H9 (cell line): ENCODE measurements around the gene FBXO31. TPM values are rescaled to one million over a fixed set of nuclear protein-coding genes. Genes with fewer than 3 reads are reported as not detected.

Experiments
- DNase-seq: peaks from one replicate; pipeline ENCODE4 v3.0.0-alpha.2; 2017
- H2AFZ ChIP-seq: one replicate; pipeline ENCODE4 v1.6.1; 2013; ENCODE audit warnings: mild to moderate bottlenecking, low read length, control low read depth, moderate library complexity
- H2AK5ac ChIP-seq: 2 replicates; pipeline ENCODE4 v1.6.1; 2013; ENCODE audit warnings: low read length, control low read depth, mixed read lengths; ENCODE audit not compliant: insufficient read length
- H2BK120ac ChIP-seq: one replicate; pipeline ENCODE4 v1.6.1; 2013; ENCODE audit warnings: low read depth, mild to moderate bottlenecking, low read length, control low read depth, inconsistent platforms; ENCODE audit not compliant: poor library complexity, severe bottlenecking
- H2BK12ac ChIP-seq: 2 replicates; pipeline ENCODE4 v1.6.1; 2013; ENCODE audit warnings: low read length, control low read depth, mixed read lengths, low read depth; ENCODE audit not compliant: insufficient read length
- H2BK15ac ChIP-seq: 2 replicates; pipeline ENCODE4 v1.6.1; 2013; ENCODE audit warnings: low read depth, low read length, control low read depth
- H2BK20ac ChIP-seq: one replicate; pipeline ENCODE4 v1.6.1; 2013; ENCODE audit warnings: low read depth, mild to moderate bottlenecking, low read length, control low read depth, inconsistent platforms; ENCODE audit not compliant: poor library complexity, severe bottlenecking
- H2BK5ac ChIP-seq: 2 replicates; pipeline ENCODE4 v1.6.1; 2013; ENCODE audit warnings: low read length, control low read depth, mixed read lengths; ENCODE audit not compliant: insufficient read length
- H3K14ac ChIP-seq: 2 replicates; pipeline ENCODE4 v1.6.1; 2013; ENCODE audit warnings: low read length, control low read depth; ENCODE audit not compliant: insufficient read depth
- H3K18ac ChIP-seq: 2 replicates; pipeline ENCODE4 v1.6.1; 2013; ENCODE audit warnings: low read depth, mild to moderate bottlenecking, mixed read lengths, low read length, control low read depth; ENCODE audit not compliant: insufficient read length
- H3K23ac ChIP-seq: 2 replicates; pipeline ENCODE4 v1.6.1; 2013; ENCODE audit warnings: low read length, control low read depth, mixed read lengths, low read depth; ENCODE audit not compliant: insufficient read length
- H3K23me2 ChIP-seq: 2 replicates; pipeline ENCODE4 v1.6.1; 2013; ENCODE audit warnings: low read depth, mild to moderate bottlenecking, mixed read lengths, low read length, control low read depth; ENCODE audit not compliant: insufficient read length, poor library complexity, severe bottlenecking
- H3K27ac ChIP-seq: 2 replicates; pipeline ENCODE4 v1.5.1; 2013; ENCODE audit warnings: low read length, control low read depth, mixed read lengths, low read depth; ENCODE audit not compliant: insufficient read length
- H3K27me3 ChIP-seq: 2 replicates; pipeline ENCODE4 v1.6.1; 2013; ENCODE audit warnings: low read length, control low read depth, inconsistent platforms; ENCODE audit not compliant: insufficient read depth
- H3K4ac ChIP-seq: 2 replicates; pipeline ENCODE4 v1.6.1; 2013; ENCODE audit warnings: low read depth, mild to moderate bottlenecking, control low read depth, inconsistent platforms, low read length, moderate library complexity
- H3K4me1 ChIP-seq: 2 replicates; pipeline ENCODE4 v1.6.1; 2013; ENCODE audit warnings: low read length, control low read depth, inconsistent platforms; ENCODE audit not compliant: insufficient read depth
- H3K4me2 ChIP-seq: 2 replicates; pipeline ENCODE4 v1.6.1; 2013; ENCODE audit warnings: low read length, control low read depth, mixed read lengths; ENCODE audit not compliant: insufficient read length, insufficient read depth
- H3K56ac ChIP-seq: 2 replicates; pipeline ENCODE4 v1.6.1; 2013; ENCODE audit warnings: low read depth, mild to moderate bottlenecking, mixed read lengths, low read length, control low read depth; ENCODE audit not compliant: insufficient read length
- H3K79me1 ChIP-seq: 2 replicates; pipeline ENCODE4 v1.6.1; 2013; ENCODE audit warnings: low read depth, mild to moderate bottlenecking, moderate library complexity, low read length, control low read depth, inconsistent platforms; ENCODE audit not compliant: insufficient read depth, poor library complexity, severe bottlenecking
- H3K79me2 ChIP-seq: 2 replicates; pipeline ENCODE4 v1.6.1; 2013; ENCODE audit warnings: low read length, control low read depth, inconsistent platforms; ENCODE audit not compliant: insufficient read depth
- H3K9ac ChIP-seq: 2 replicates; pipeline ENCODE4 v1.6.1; 2013; ENCODE audit warnings: low read length, control low read depth, mixed read lengths; ENCODE audit not compliant: insufficient read length; ENCODE audit errors: extremely low read depth
- H3K9me3 ChIP-seq: one replicate; pipeline ENCODE4 v1.6.1; 2013; ENCODE audit warnings: low read depth, low read length, inconsistent platforms; ENCODE audit not compliant: control insufficient read depth
- H3T11ph ChIP-seq: one replicate; pipeline ENCODE4 v1.6.1; 2013; ENCODE audit warnings: mild to moderate bottlenecking, low read length, control low read depth, inconsistent platforms
- H4K20me1 ChIP-seq: one replicate; pipeline ENCODE4 v1.6.1; 2013; ENCODE audit not compliant: control insufficient read depth, insufficient read length, insufficient read depth
- H4K5ac ChIP-seq: 2 replicates; pipeline ENCODE4 v1.6.1; 2013; ENCODE audit warnings: low read depth, mild to moderate bottlenecking, mixed read lengths, low read length, control low read depth; ENCODE audit not compliant: insufficient read length
- H4K8ac ChIP-seq: replicated peaks from 2 replicates; pipeline ENCODE4 v1.6.1; 2013; ENCODE audit warnings: low read length, control low read depth, mixed read lengths, low read depth; ENCODE audit not compliant: insufficient read length
- H4K91ac ChIP-seq: 2 replicates; pipeline ENCODE4 v1.6.1; 2013; ENCODE audit warnings: low read depth, mild to moderate bottlenecking, moderate library complexity, mixed read lengths, low read length, control low read depth; ENCODE audit not compliant: insufficient read length
- H3K27ac Mint-ChIP-seq, 3 experiments: 2 replicates in 2 of 3; 3 replicates in 1 of 3; pipeline ENCODE4 v1.8.0; 2020 to 2021; ENCODE audit warnings: mixed read lengths in 3 of 3, mild to moderate bottlenecking in 1 of 3, moderate library complexity in 1 of 3
- H3K27me3 Mint-ChIP-seq: 2 replicates; pipeline ENCODE4 v1.8.0; 2021; ENCODE audit warnings: low read depth, mild to moderate bottlenecking, moderate library complexity, mixed read lengths
- H3K36me3 Mint-ChIP-seq, 3 experiments: 2 replicates in 2 of 3; 3 replicates in 1 of 3; pipeline ENCODE4 v1.8.0; 2020 to 2021; ENCODE audit warnings: low read depth in 3 of 3, mixed read lengths in 3 of 3; ENCODE audit not compliant: insufficient read depth in 1 of 3
- H3K4me1 Mint-ChIP-seq, 2 experiments: 2 replicates each; pipeline ENCODE4 v1.8.0; 2020; ENCODE audit warnings: mixed read lengths in 2 of 2
- H3K4me3 Mint-ChIP-seq, 2 experiments: 2 replicates in 1 of 2; 3 replicates in 1 of 2; pipeline ENCODE4 v1.8.0; 2020 to 2021; ENCODE audit warnings: mild to moderate bottlenecking in 2 of 2, mixed read lengths in 2 of 2, moderate library complexity in 1 of 2
- H3K9me3 Mint-ChIP-seq, 2 experiments: 2 replicates in 1 of 2; 3 replicates in 1 of 2; pipeline ENCODE4 v1.8.0; 2020; ENCODE audit warnings: mild to moderate bottlenecking in 2 of 2, mixed read lengths in 2 of 2, moderate library complexity in 1 of 2
- WGBS: extraction: QIAGEN DNeasy Blood & Tissue Kit; methylation state at CpG from one replicate; pipeline ENCODE4 v1.1.7; 2013; ENCODE audit warnings: missing lambda C conversion rate, low lambda C conversion rate, mixed read lengths; ENCODE audit not compliant: insufficient read length; ENCODE audit errors: extremely low coverage; 5-methylcytosine and 5-hydroxymethylcytosine counted together
- total RNA-seq: library from RNA; stranded (reverse); gene quantifications from 2 replicates; pipeline ENCODE4 v1.2.1, GENCODE V29; 2021
- TF ChIP-seq, protein P1 (sequence below): fragments of 200-600 bp; sonication (generic); conservative IDR thresholded peaks from 3 replicates; pipeline ENCODE4 v1.8.0; 2021; ENCODE audit warnings: antibody characterized with exemption, mild to moderate bottlenecking

FBXO31 gene
- total RNA-seq, 1 experiment from 2014 or later: 24.2 TPM

DNA sequence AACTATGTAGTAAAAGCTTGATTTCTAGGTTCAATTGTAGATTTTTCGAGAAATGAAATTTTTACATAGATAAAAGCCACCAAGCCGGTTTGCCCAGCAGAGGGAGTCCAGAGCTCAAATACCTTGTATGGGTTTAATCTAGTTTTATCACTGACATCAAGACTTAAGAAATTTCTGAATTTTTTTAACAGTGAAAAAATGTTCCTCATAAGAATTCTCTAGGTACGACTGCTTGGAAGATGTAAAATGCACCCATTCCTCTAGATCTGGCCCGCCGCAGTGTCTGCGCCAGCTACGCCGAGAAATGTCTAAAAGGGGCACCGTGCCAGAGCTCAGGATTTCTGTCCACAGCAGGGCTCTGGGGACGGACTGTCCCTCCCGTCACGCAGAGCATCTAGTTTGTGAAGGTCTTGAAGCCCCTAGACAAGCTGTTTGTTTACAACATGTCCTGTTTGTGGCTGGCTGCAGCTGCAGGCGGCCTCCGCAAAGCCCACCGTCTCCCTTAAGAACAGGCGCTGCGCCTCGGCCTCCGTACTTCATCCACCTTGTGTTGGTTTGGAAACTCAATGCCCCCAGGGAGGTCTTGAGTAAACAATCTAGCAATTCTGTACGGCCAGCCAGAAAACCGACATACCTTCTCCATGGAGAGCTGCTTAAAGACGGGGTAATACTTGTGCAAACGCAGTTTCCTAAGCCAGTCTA, 33.4 kb upstream of the FBXO31 start:
- no CpG with 5 or more reads among the region's 23 CpGs for whole genome bisulfite sequencing
- no peak overlapping the region for H2AK5ac ChIP-seq
- Mint-ChIP-seq H3K27me3 (no peaks in the 10 kb centered on the region), H3K27ac (no peak overlapping the region), H3K4me3 (no peak overlapping the region), H3K9me3 (no peaks in the 10 kb centered on the region; a peak in 1 of 5 replicates), H3K4me1 (peaks cover 1 to 4% of the 10 kb centered on the region in 2 experiments; a peak in 3 of 4 replicates), H3K36me3 (peaks cover 23 to 65% (median 65%) of the 10 kb centered on the region in 3 experiments; a peak in 6 of 7 replicates)
- no peak for DNase-seq
- H3K4me1 ChIP-seq: no peaks in the 10 kb centered on the region
- no peak overlapping the region for H4K91ac ChIP-seq
- H2BK20ac ChIP-seq: no peak overlapping the region
- H3K4ac ChIP-seq: no peak overlapping the region
- no peak overlapping the region for H3K14ac ChIP-seq
- H3K9ac ChIP-seq: no peak overlapping the region
- no peak overlapping the region for H2BK120ac ChIP-seq
- no peaks in the 10 kb centered on the region for H3K27me3 ChIP-seq
- no peak overlapping the region for H3K18ac ChIP-seq
- no peak overlapping the region for H3T11ph ChIP-seq
- H2BK5ac ChIP-seq: no peak overlapping the region
- no peaks in the 10 kb centered on the region for H3K79me1 ChIP-seq
- no peak overlapping the region for H3K27ac ChIP-seq
- H2BK12ac ChIP-seq: no peak overlapping the region
- no peak overlapping the region for H3K23ac ChIP-seq
- H3K56ac ChIP-seq: no peak overlapping the region
- H3K4me2 ChIP-seq: no peak overlapping the region
- TF ChIP-seq, protein P1, sequence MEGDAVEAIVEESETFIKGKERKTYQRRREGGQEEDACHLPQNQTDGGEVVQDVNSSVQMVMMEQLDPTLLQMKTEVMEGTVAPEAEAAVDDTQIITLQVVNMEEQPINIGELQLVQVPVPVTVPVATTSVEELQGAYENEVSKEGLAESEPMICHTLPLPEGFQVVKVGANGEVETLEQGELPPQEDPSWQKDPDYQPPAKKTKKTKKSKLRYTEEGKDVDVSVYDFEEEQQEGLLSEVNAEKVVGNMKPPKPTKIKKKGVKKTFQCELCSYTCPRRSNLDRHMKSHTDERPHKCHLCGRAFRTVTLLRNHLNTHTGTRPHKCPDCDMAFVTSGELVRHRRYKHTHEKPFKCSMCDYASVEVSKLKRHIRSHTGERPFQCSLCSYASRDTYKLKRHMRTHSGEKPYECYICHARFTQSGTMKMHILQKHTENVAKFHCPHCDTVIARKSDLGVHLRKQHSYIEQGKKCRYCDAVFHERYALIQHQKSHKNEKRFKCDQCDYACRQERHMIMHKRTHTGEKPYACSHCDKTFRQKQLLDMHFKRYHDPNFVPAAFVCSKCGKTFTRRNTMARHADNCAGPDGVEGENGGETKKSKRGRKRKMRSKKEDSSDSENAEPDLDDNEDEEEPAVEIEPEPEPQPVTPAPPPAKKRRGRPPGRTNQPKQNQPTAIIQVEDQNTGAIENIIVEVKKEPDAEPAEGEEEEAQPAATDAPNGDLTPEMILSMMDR: peak; percentile 63
- H3K9me3 ChIP-seq: no peaks in the 10 kb centered on the region
- no peaks in the 10 kb centered on the region for H3K23me2 ChIP-seq
- H4K8ac ChIP-seq: no peak overlapping the region
- no peaks in the 10 kb centered on the region for H3K79me2 ChIP-seq
- no peak overlapping the region for H2AFZ ChIP-seq
- no peak overlapping the region for H4K5ac ChIP-seq
- H4K20me1 ChIP-seq: peaks cover 2% of the 10 kb centered on the region
- H2BK15ac ChIP-seq: no peak overlapping the region
